ENCODE data around the gene DUSP7. TPM values are rescaled to one million over a fixed set of nuclear protein-coding genes. Genes with fewer than 3 reads are reported as not detected.

Gene DUSP7, protein sequence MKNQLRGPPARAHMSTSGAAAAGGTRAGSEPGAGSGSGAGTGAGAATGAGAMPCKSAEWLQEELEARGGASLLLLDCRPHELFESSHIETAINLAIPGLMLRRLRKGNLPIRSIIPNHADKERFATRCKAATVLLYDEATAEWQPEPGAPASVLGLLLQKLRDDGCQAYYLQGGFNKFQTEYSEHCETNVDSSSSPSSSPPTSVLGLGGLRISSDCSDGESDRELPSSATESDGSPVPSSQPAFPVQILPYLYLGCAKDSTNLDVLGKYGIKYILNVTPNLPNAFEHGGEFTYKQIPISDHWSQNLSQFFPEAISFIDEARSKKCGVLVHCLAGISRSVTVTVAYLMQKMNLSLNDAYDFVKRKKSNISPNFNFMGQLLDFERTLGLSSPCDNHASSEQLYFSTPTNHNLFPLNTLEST
- total RNA-seq = 10 to 100 TPM; 17.1 to 20.3 TPM

DNA sequence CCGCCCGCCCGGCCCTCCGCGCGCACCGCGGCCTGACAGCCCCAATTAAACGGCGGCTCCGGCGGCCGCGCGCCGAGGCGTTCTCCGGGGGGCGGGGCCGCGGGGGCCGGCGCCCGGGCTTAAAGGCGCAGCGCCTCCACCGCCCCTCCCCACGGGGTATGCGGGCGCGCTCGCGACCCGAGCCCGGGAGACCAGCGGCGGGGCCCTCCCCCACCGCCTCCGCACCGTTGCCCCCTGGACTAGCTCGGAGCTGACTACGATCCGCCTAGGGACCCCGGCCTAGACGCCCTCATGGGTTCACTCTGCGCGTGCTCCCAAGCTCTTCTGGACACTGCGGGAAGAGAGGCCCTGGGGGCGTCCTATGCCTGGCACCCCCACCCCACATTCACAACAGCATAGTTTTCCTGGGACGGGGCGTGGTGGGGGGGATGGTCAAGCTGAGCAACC lies at the start of gene DUSP7:
TSS of gene DUSP7 (minus strand) at position 51 of the 447 bp plus-strand sequence. CDS start 205 bp downstream, outside the sequence.
- Mint-ChIP-seq H3K4me3 (peak within 1 kb of the TSS; percentile 86), H3K4me1 (peaks cover 36% of the 10 kb centered on the region), H3K27ac (peak within 1 kb of the TSS; percentile 93), H3K27me3 (no peaks in the 10 kb centered on the region), H3K9me3 (ENCODE audit: low read depth) (no peaks in the 10 kb centered on the region), H3K36me3 (ENCODE audit: low read depth) (peaks cover 18% of the 10 kb centered on the region)
- intact Hi-C loops (cut with DNase I, micrococcal nuclease) = loop anchor here (2.0 to 5.0 kb wide), 7 partner anchors 56 to 1758 kb away; partner anchors contain the start of genes C3orf18 (in 1 of the 2), CYB561D2 (in 1 of the 2), HEMK1 (in 1 of the 2) and HYAL3 (in 1 of the 2)
- peak; percentile 12 for ATAC-seq
- peak; percentile 85 for DNase-seq
- CTCF ChIA-PET = interaction anchor here (0.5 to 1.9 kb wide), 14 partner anchors 25 to 374 kb away, joined by 3 to 13 read pairs (median 3); partner anchors contain the start of genes POC1A, RPL29 and RRP9
- POLR2A ChIA-PET = interaction anchor here (0.6 to 2.5 kb wide), 8 partner anchors 10 to 222 kb away, joined by 3 to 18 read pairs (median 5); partner anchors contain the start of genes ACY1, POC1A, RPL29 and RRP9

DNA sequence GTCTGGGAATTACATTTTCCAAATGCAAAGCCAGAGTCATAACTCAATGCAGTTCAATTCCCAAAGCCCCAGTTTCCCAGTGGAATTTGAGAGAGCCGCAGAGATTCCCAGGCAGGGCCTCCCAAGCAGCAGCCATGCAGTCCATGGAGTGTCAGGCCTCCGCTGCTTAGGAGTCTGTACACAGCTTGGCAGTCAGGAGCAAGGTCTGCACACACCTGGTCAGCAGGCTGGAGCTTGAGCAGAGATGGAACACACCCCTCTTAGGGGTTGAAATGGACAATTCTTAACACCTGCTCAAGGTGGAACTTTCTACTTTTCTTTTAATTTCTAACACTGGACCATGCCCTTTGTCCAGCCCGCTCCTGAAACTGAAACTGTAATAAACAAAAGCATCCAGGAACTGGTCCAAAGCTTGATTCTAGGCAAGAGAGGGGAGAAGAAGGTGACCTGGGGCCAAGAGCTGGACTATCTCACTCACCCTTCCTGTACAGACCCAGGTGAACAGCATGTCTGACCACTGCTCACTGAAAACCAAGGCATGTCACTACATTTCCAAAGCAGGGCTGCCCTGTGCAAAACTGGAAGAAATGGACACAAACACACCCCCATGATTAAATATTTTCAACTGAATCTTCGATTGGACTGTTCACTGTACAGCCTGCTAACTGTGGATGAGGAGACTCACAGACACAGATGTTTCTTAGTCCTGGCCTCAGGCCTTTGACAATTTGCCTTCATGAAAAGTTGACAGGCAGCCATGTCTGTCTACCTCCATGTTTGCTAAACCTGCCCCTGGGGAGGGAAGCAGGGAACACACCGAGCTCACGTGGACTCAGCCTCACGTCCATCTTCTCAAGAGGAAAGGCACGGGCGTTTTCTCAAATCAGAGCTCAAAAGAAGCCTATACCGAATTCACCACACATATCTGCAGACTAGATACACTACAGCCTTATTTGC lies 48.6 kb upstream of the DUSP7 start:
- ATAC-seq = no peak
- Mint-ChIP-seq H3K4me1 (no peaks in the 10 kb centered on the region), H3K4me3 (no peak overlapping the region), H3K9me3 (ENCODE audit: low read depth) (peaks cover 8% of the 10 kb centered on the region), H3K27me3 (no peaks in the 10 kb centered on the region), H3K27ac (no peak overlapping the region), H3K36me3 (ENCODE audit: low read depth) (peaks cover 26% of the 10 kb centered on the region)
- intact Hi-C loops (cut with DNase I, micrococcal nuclease) = no loop called here
- DNase-seq = no peak
- POLR2A ChIA-PET = no interaction called here
- CTCF ChIA-PET = interaction anchor here (0.5 to 0.7 kb wide), 2 partner anchors 101 to 280 kb away, joined by 3 to 4 read pairs; no protein-coding TSS in a partner anchor

DNA sequence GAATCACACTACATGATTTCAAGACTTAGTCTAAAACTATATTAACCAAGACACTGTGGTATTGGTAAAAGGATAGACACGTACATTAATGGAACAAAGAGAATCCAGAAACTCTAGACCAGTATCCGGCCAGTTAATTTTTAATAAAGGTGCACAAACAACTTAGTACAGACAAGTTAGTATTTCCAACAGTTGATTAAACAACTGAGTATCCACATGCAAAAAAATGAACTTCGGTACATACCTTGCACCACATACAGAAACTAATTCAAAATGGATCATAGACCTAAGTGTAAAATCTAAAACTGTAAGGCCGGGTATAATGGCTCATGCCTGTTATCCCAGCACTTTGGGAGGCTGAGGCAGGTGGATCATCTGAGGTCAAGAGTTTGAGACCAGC lies 46.6 kb upstream of the DUSP7 start:
- Mint-ChIP-seq H3K4me3 (no peak overlapping the region), H3K36me3 (ENCODE audit: low read depth) (peaks cover 20% of the 10 kb centered on the region), H3K27me3 (no peaks in the 10 kb centered on the region), H3K4me1 (no peaks in the 10 kb centered on the region), H3K27ac (no peak overlapping the region), H3K9me3 (ENCODE audit: low read depth) (peaks cover 8% of the 10 kb centered on the region)
- POLR2A ChIA-PET = no interaction called here
- ATAC-seq (no peak), DNase-seq (no peak)
- CTCF ChIA-PET = no interaction called here
- intact Hi-C loops (cut with DNase I, micrococcal nuclease) = no loop called here

DNA sequence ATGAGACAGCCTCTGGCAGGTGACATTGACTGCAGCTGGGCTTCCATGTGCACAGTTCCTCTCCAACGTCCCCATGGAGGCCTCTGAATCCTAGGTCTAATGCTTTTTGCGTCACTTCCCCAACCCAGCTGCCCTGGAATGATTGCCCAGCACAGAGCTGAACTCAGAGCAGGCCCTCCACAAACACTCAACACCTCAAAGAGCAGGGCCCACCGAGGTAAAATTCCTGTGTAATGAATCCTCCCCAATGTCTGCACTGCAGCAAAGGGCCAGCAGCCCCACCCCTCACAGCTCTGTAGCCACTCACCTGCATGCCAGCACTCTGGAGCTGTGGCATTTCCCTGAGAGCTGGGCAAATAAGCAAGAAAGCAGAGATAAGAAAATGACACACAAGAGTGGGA lies 42.6 kb upstream of the DUSP7 start:
- Mint-ChIP-seq H3K36me3 (ENCODE audit: low read depth) (peaks cover 20% of the 10 kb centered on the region), H3K27me3 (no peaks in the 10 kb centered on the region), H3K27ac (no peak overlapping the region), H3K4me1 (no peaks in the 10 kb centered on the region), H3K9me3 (ENCODE audit: low read depth) (peaks cover 8% of the 10 kb centered on the region), H3K4me3 (no peak overlapping the region)
- ATAC-seq (no peak), DNase-seq (no peak)
- CTCF ChIA-PET = no interaction called here
- intact Hi-C loops (cut with DNase I, micrococcal nuclease) = no loop called here
- POLR2A ChIA-PET = no interaction called here

DNA sequence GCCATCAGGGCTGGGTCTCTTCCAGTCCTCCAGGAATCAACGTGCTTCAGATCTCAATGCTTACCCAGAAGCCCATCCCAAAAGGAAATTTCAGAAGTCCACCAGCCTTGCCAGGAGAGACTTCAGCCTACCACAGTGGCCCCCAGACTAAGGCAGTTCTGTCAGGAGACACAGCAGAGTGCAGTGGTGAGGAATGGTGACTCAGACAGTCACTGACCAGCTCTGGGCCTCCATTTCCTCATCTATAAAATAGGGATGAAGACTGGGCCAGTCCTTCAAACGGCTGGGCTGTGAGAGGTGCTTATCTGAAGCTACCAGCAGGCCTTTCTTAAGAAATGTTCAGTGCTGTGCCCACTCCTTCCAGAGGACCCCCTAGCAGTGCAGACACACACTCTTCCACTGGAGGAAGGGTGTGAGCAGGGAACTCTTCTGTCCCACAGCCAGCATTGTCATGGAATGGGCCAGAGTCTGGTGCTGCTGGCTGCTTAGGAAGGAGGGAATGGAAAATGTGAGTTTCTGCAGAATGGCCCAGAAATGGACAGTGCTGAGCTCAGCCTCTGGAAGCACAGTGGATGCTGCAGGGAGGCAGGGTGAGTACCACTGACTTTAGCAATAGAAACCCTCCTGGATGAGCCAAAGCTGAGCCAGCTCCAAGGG lies 41.6 kb upstream of the DUSP7 start:
- Mint-ChIP-seq H3K27ac (no peak overlapping the region), H3K9me3 (ENCODE audit: low read depth) (peaks cover 8% of the 10 kb centered on the region), H3K36me3 (ENCODE audit: low read depth) (peaks cover 18% of the 10 kb centered on the region), H3K27me3 (no peaks in the 10 kb centered on the region), H3K4me3 (no peak overlapping the region), H3K4me1 (no peaks in the 10 kb centered on the region)
- CTCF ChIA-PET = interaction anchor here (1.0 kb wide), 1 partner anchor 10 kb away, joined by 3 read pairs; no protein-coding TSS in a partner anchor
- ATAC-seq (no peak), DNase-seq (no peak)
- intact Hi-C loops (cut with DNase I, micrococcal nuclease) = no loop called here
- POLR2A ChIA-PET = no interaction called here

DNA sequence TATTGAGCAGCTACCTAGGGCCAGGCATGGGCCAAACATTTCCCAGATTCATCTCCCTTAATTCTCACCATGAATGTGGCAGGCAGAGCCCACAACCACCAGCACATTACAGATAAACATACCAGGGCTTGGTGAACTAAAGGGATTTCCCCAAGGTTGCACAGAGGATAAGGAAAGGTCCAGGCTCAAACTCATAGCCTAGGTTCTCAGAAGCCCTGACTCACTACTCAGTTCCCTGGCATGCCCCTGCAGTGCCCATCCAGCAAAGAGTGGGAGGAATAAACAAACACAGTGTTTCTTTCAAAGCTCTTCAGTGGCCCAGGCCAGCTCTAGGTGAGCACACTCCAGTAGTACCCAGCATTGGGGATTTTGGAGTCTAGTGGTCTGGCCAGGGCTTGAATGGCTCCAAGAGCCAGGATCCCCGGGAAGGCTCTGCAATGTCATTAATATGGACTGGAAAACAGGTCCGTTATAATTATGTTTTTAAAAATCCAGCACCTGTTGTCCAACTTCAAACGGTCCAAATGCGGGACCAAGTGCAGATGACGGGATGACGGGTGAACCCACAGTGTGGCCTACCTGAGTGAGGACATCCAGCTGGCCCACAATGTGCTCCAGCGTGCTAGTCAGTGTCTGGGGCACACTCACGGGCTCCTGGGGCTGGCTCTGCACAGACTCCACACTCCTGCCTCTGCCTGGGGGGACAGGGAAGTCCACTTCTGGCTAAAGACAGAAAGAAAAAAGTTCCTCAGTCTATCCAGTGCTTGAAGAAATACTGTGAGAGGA lies 39.8 kb upstream of the DUSP7 start:
- intact Hi-C loops (cut with DNase I, micrococcal nuclease) = no loop called here
- Mint-ChIP-seq H3K4me3 (no peak overlapping the region), H3K27me3 (no peaks in the 10 kb centered on the region), H3K27ac (no peak overlapping the region), H3K4me1 (no peaks in the 10 kb centered on the region), H3K9me3 (ENCODE audit: low read depth) (peaks cover 2% of the 10 kb centered on the region), H3K36me3 (ENCODE audit: low read depth) (peaks cover 6% of the 10 kb centered on the region)
- POLR2A ChIA-PET = no interaction called here
- DNase-seq = no peak
- ATAC-seq = peak; percentile 53
- CTCF ChIA-PET = interaction anchor here (0.9 kb wide), 1 partner anchor 26 kb away, joined by 5 read pairs; no protein-coding TSS in a partner anchor

DNA sequence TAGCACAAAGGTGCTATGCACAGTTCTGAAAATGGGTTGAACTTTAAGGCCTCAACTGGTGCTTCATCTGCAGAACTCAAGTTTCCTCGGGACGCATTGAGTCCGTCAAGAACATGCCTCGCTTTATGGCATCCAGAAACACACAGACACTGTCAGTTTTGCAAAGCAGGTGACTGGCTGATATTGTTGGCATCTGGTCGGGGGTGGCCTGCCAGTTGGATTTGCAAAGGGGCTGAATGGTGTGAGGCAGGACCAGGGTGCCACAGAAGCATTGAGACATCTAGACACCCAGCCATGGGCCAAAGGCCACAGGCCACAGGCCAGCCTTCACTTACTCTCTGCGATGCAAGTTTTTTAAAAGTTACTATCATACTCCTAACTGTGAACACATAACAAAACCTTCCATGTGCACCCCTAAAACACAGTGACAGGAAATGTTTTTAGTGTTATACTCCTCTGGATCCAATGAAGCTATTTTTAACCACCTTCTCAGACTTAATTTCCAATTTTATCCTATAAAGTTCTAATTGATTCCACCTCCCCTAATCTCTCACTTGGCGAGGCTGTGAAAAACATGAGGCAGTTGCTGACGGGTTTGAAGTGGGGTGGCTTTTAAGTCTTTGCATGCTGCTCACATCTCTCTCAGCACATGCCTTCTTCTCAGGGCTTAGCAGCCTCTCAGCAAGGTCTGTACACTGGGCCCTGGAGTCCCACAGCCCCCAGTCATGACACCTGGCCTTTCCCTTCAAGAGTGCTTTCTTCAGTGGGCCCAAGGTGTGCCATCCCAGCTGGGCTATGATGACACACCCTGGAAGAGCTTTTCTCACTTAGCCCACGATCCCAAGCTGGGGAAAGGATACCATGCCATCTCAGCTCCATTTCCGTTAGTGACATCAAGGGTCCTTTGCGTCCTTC lies 38.5 kb upstream of the DUSP7 start:
- Mint-ChIP-seq H3K9me3 (ENCODE audit: low read depth) (no peaks in the 10 kb centered on the region), H3K27me3 (no peaks in the 10 kb centered on the region), H3K4me1 (no peaks in the 10 kb centered on the region), H3K4me3 (no peak overlapping the region), H3K36me3 (ENCODE audit: low read depth) (no peaks in the 10 kb centered on the region), H3K27ac (no peak overlapping the region)
- ChIA-PET CTCF (interaction anchor here (0.6 to 1.4 kb wide), 3 partner anchors 28 to 43 kb away, joined by 3 to 5 read pairs (median 4); no protein-coding TSS in a partner anchor), POLR2A (no interaction called here)
- no peak for ATAC-seq
- intact Hi-C loops (cut with DNase I, micrococcal nuclease) = no loop called here
- no peak for DNase-seq

DNA sequence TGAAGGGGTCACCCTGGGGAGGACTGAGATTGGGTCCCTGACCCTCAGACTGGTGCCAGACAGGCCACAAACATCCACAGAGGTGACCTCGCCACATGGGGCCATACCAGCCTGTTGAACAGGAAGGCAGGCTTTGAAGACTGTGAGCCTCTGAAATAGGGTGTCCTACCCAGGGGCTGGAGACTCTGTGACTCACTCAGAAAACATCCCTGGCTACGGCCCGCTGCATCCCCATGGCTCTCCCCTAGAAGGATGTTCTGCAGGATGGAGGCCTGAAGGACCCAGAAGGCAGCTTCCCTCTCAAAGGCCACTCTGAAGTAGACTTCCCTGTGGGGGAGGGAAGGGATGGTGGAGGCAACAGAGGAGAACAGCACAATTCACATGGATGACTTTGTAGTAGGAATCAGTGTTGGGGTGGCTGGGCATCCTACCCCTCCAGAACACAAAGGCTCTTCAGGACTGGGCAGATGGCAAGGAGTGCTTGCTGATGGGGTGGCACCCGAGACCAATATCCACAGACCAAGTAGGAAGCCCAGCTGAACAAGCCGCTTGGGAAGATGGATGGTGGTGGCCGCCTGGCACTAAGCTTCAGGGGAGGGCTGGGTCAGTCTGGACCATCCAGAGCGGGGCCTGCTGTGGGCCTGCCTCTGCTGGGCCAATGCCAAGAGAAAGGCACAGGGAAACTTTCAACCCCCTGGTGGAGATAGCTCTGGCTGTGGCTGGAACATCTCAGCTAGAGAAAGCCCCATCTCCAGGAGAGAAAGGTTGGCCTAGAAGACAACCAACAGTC lies 37.6 kb upstream of the DUSP7 start:
- Mint-ChIP-seq H3K27me3 (no peaks in the 10 kb centered on the region), H3K4me3 (no peak overlapping the region), H3K4me1 (no peaks in the 10 kb centered on the region), H3K9me3 (ENCODE audit: low read depth) (no peaks in the 10 kb centered on the region), H3K27ac (no peak overlapping the region), H3K36me3 (ENCODE audit: low read depth) (no peaks in the 10 kb centered on the region)
- DNase-seq (no peak), ATAC-seq (no peak)
- ChIA-PET POLR2A (no interaction called here), CTCF (interaction anchor here (0.6 to 1.4 kb wide), 4 partner anchors 9 to 87 kb away, joined by 3 to 4 read pairs (median 3); no protein-coding TSS in a partner anchor)
- intact Hi-C loops (cut with DNase I, micrococcal nuclease) = no loop called here

DNA sequence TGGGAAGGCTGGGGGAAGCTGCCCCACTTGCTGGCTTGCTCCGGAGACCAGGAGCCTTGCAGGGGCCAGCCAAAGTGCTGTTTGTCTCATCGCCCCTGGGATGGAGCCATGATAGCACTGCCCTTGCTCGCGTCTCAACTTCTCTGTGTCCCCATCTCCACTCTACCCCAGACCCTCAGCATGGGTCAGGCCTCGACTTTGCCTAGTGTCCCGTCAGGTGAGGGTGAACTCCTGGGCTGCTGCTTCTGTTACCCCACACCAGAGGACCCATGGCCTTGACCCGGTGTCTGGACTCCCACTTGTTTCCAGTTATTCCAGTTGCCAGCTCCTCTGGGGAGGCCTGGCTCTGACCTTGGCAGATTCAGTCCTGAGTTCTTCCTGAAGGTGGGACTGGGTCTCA lies 36.5 kb upstream of the DUSP7 start:
- ATAC-seq = no peak
- Mint-ChIP-seq H3K27ac (no peak overlapping the region), H3K36me3 (ENCODE audit: low read depth) (no peaks in the 10 kb centered on the region), H3K9me3 (ENCODE audit: low read depth) (no peaks in the 10 kb centered on the region), H3K4me3 (no peak overlapping the region), H3K4me1 (no peaks in the 10 kb centered on the region), H3K27me3 (no peaks in the 10 kb centered on the region)
- intact Hi-C loops (cut with DNase I, micrococcal nuclease) = no loop called here
- ChIA-PET POLR2A (no interaction called here), CTCF (interaction anchor here (0.7 kb wide), 2 partner anchors 37 to 86 kb away, joined by 3 read pairs; partner anchors contain the start of gene DUSP7)
- no peak for DNase-seq

Measured in activated CD4-positive, alpha-beta T cell treated with anti-CD3 and anti-CD28 coated beads for 36 hours (primary cell).